Fibroblast of lung (primary cell): ENCODE results near the gene ABHD4.

ENCODE experiments used
- EZH2 ChIP-seq: IDR thresholded peaks from 2 replicates; pipeline ENCODE4 v1.5.1; 2012; ENCODE audit warnings: low read length, control low read depth, mild to moderate bottlenecking; ENCODE audit errors: missing control alignments
- TF ChIP-seq, protein P1 (sequence below), 2 donors: IDR thresholded peaks in 1 of 2; conservative IDR thresholded peaks in 1 of 2; 1 replicate in 1 of 2; 2 replicates in 1 of 2; pipeline ENCODE4 v1.5.1; 2011 to 2012; ENCODE audit warnings: low read length in 2 of 2, control low read depth in 1 of 2, inconsistent platforms in 1 of 2, low read depth in 1 of 2, mild to moderate bottlenecking in 1 of 2

DNA sequence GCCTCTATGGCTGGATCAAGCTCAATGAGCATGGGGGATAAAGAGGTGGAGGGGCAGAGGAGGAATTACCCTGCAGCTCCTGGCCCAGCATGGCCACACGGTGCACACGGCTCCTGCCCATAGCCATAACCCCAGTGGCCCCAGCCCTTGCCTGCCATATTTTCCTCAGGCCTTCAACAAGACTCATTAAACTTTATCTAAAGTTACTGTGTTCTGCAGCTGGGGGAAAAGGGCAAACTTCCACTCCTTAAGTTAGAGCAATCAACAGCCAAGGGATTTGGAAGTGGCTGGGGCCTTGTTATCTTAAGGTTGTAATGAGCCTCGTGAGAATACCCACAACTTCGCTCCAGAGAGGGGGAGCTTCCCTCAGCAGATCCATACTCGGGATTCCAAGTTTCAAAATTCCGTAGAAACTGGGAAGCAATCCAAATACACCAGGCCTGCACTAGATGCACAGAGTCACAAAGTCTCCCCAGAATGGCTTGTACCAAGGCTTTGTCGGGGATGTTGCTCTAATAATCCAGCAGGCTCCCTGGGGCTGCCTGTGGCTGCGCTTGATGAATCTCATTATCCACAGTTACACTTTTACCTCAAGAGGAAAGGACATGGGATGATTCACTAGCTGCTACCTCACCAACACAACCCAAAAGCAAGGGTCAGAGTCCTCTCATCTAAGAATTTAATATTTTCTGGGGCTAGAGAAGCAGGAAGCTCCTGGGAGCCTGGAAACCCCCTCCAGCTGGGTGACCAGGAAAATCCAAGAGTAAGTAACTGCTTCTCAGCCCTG is 59.0 kb downstream of the ABHD4 start:
- TF ChIP-seq, protein P1, sequence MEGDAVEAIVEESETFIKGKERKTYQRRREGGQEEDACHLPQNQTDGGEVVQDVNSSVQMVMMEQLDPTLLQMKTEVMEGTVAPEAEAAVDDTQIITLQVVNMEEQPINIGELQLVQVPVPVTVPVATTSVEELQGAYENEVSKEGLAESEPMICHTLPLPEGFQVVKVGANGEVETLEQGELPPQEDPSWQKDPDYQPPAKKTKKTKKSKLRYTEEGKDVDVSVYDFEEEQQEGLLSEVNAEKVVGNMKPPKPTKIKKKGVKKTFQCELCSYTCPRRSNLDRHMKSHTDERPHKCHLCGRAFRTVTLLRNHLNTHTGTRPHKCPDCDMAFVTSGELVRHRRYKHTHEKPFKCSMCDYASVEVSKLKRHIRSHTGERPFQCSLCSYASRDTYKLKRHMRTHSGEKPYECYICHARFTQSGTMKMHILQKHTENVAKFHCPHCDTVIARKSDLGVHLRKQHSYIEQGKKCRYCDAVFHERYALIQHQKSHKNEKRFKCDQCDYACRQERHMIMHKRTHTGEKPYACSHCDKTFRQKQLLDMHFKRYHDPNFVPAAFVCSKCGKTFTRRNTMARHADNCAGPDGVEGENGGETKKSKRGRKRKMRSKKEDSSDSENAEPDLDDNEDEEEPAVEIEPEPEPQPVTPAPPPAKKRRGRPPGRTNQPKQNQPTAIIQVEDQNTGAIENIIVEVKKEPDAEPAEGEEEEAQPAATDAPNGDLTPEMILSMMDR (conservative IDR thresholded peaks at IDR 0.05 in 1 of 2, IDR thresholded peaks at IDR 0.05 in 1 of 2; ENCODE audit: low read depth in 1 of 2, low read length in 2 of 2), result no peak
- TF ChIP-seq EZH2, result no peak
